ENCODE data around the gene TRIM61. TPM values are rescaled to one million over a fixed set of nuclear protein-coding genes. Genes with fewer than 3 reads are reported as not detected.

Gene TRIM61
- total RNA-seq, 2 experiments from 2014 or later: 0.22 to 0.47 TPM

GRCh38 chr4:164956766-164957643 lies 20.5 kb downstream of the TRIM61 start:
- peaks cover 5% of the 10 kb centered on the region for H3K9me3 Mint-ChIP-seq
- intact Hi-C loops (cut with DNase I, micrococcal nuclease): loop anchor here in 1 of 2 experiments (10.0 kb wide), 1 partner anchor 158 kb away; the partner anchor contains the start of gene TMEM192
- H3K27ac Mint-ChIP-seq: peak overlapping the region; percentile 49
- Histone ChIP-seq H3K27ac (ENCODE audit: low read depth in 1 of 2, low read length in 2 of 2) (no peak overlapping the region), H3K4me1 (ENCODE audit: insufficient read depth, low read length) (peaks cover 11% of the 10 kb centered on the region), H3K4me3 (ENCODE audit: low read length) (peak overlapping the region; percentile 81), H3K9me3 (ENCODE audit: control insufficient read depth in 1 of 2, insufficient read depth in 1 of 2, low read length in 2 of 2) (peaks cover 0 to 19% of the 10 kb centered on the region in 2 experiments), H3K27me3 (ENCODE audit: control insufficient read depth in 1 of 2, insufficient read depth in 2 of 2, low read length in 2 of 2) (no peaks in the 10 kb centered on the region), H3K36me3 (ENCODE audit: insufficient read depth, low read length) (no peaks in the 10 kb centered on the region)
- peaks cover 20% of the 10 kb centered on the region for H3K4me1 Mint-ChIP-seq (ENCODE audit: low read depth)
- TF ChIP-seq, protein P1, sequence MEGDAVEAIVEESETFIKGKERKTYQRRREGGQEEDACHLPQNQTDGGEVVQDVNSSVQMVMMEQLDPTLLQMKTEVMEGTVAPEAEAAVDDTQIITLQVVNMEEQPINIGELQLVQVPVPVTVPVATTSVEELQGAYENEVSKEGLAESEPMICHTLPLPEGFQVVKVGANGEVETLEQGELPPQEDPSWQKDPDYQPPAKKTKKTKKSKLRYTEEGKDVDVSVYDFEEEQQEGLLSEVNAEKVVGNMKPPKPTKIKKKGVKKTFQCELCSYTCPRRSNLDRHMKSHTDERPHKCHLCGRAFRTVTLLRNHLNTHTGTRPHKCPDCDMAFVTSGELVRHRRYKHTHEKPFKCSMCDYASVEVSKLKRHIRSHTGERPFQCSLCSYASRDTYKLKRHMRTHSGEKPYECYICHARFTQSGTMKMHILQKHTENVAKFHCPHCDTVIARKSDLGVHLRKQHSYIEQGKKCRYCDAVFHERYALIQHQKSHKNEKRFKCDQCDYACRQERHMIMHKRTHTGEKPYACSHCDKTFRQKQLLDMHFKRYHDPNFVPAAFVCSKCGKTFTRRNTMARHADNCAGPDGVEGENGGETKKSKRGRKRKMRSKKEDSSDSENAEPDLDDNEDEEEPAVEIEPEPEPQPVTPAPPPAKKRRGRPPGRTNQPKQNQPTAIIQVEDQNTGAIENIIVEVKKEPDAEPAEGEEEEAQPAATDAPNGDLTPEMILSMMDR (IDR thresholded peaks at IDR 0.05): no peak
- H3K27me3 Mint-ChIP-seq: peaks cover 15% of the 10 kb centered on the region
- peak; percentile 42 to 84 (median 68) for DNase-seq
- peaks cover 4% of the 10 kb centered on the region for H3K36me3 Mint-ChIP-seq (ENCODE audit: low read depth)
- ATAC-seq (ENCODE audit: poor library complexity): peak; percentile 98
- ChIA-PET POLR2A (interaction anchor here (1.0 kb wide), 1 partner anchor 21 kb away, joined by 3 read pairs; the partner anchor contains the start of gene TRIM61), CTCF (no interaction called here)
- peak overlapping the region; percentile 85 for H3K4me3 Mint-ChIP-seq

DNA sequence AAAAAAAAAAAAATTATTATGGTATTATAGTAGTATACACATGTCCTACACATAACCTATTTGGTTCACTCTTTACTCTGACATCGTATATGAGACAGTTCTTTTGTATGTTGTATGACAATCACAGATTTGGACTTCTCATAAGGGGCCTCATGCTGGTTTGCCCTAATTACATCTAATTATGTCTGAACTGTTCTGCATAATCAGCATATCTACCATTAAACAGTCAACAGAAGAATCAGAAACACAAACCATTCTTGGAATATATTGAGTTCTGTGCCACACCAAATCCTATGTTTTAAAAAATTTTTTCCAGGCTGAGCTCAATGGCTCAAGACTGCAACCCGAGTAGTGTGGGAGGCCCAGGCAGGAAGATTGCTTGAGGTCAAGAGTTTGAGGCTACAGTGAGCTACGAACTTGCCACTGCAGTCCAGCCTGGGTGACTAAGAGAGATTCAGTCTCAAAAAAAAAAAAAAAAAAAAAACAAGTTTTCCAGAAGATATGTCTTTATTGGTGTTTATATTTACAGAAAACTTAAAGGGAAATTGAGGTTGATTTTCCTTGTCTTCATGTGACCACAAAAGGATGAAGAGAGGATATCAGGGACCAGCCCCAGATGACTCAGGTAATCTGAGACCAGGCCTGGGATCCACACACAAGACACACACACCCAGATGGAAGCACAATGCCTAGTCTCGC lies 22.2 kb downstream of the TRIM61 start:
- peaks cover 4% of the 10 kb centered on the region for H3K36me3 Mint-ChIP-seq (ENCODE audit: low read depth)
- no peak overlapping the region for H3K27ac ChIP-seq (ENCODE audit: low read depth in 1 of 2, low read length in 2 of 2)
- POLR2A ChIA-PET: no interaction called here
- H3K36me3 ChIP-seq (ENCODE audit: insufficient read depth, low read length): no peaks in the 10 kb centered on the region
- intact Hi-C loops (cut with DNase I, micrococcal nuclease): loop anchor here in 1 of 2 experiments (10.0 kb wide), 1 partner anchor 160 kb away; the partner anchor contains the start of gene TMEM192
- DNase-seq (no peak), ATAC-seq (ENCODE audit: poor library complexity) (no peak)
- CTCF ChIA-PET: no interaction called here
- peaks cover 11% of the 10 kb centered on the region for H3K4me1 ChIP-seq (ENCODE audit: insufficient read depth, low read length)
- peaks cover 20% of the 10 kb centered on the region for H3K4me1 Mint-ChIP-seq (ENCODE audit: low read depth)
- TF ChIP-seq, protein P1 (IDR thresholded peaks at IDR 0.05): no peak
- no peak overlapping the region for H3K27ac Mint-ChIP-seq
- no peak overlapping the region for H3K4me3 ChIP-seq (ENCODE audit: low read length)
- peaks cover 29% of the 10 kb centered on the region for H3K27me3 Mint-ChIP-seq
- peaks cover 5% of the 10 kb centered on the region for H3K9me3 Mint-ChIP-seq
- peaks cover 0 to 14% of the 10 kb centered on the region in 2 experiments for H3K9me3 ChIP-seq (ENCODE audit: control insufficient read depth in 1 of 2, insufficient read depth in 1 of 2, low read length in 2 of 2)
- H3K4me3 Mint-ChIP-seq: peak overlapping the region; percentile 55
- no peaks in the 10 kb centered on the region for H3K27me3 ChIP-seq (ENCODE audit: control insufficient read depth in 1 of 2, insufficient read depth in 2 of 2, low read length in 2 of 2)

- H3K36me3 Mint-ChIP-seq (ENCODE audit: low read depth): peaks cover 4% of the 10 kb centered on the region
- ChIA-PET CTCF (no interaction called here), POLR2A (no interaction called here)
- H3K4me1 Mint-ChIP-seq (ENCODE audit: low read depth): peaks cover 13% of the 10 kb centered on the region
- DNase-seq (no peak), ATAC-seq (ENCODE audit: poor library complexity) (no peak)
- H3K4me3 Mint-ChIP-seq: no peak overlapping the region
- H3K27ac Mint-ChIP-seq: no peak overlapping the region
- H3K27me3 Mint-ChIP-seq: peaks cover 57% of the 10 kb centered on the region
- no peak overlapping the region for H3K4me3 ChIP-seq (ENCODE audit: low read length)
- TF ChIP-seq, protein P1 (IDR thresholded peaks at IDR 0.05): no peak
- peaks cover 2% of the 10 kb centered on the region for H3K9me3 Mint-ChIP-seq
- intact Hi-C loops (cut with DNase I, micrococcal nuclease): loop anchor here in 1 of 2 experiments (10.0 kb wide), 1 partner anchor 162 kb away; the partner anchor contains the start of gene TMEM192
- no peak overlapping the region for H3K27ac ChIP-seq (ENCODE audit: low read depth in 1 of 2, low read length in 2 of 2)
- peaks cover 0 to 11% of the 10 kb centered on the region in 2 experiments for H3K9me3 ChIP-seq (ENCODE audit: control insufficient read depth in 1 of 2, insufficient read depth in 1 of 2, low read length in 2 of 2)
- no peaks in the 10 kb centered on the region for H3K36me3 ChIP-seq (ENCODE audit: insufficient read depth, low read length)
- H3K4me1 ChIP-seq (ENCODE audit: insufficient read depth, low read length): peaks cover 11% of the 10 kb centered on the region
- peaks cover 0 to 6% of the 10 kb centered on the region in 2 experiments for H3K27me3 ChIP-seq (ENCODE audit: control insufficient read depth in 1 of 2, insufficient read depth in 2 of 2, low read length in 2 of 2)
Measured at GRCh38 chr4:164952551-164952950, 24.9 kb downstream of the TRIM61 start.

All from CD4-positive, alpha-beta T cell (primary cell).